AG20443 (cell line): ENCODE data around the gene CMTM1.

ENCODE experiments used
- DNase-seq: peaks from one replicate; pipeline ENCODE4 v3.0.0; 2012; ENCODE audit warnings: low spot score, mixed read lengths

Gene CMTM1

DNA sequence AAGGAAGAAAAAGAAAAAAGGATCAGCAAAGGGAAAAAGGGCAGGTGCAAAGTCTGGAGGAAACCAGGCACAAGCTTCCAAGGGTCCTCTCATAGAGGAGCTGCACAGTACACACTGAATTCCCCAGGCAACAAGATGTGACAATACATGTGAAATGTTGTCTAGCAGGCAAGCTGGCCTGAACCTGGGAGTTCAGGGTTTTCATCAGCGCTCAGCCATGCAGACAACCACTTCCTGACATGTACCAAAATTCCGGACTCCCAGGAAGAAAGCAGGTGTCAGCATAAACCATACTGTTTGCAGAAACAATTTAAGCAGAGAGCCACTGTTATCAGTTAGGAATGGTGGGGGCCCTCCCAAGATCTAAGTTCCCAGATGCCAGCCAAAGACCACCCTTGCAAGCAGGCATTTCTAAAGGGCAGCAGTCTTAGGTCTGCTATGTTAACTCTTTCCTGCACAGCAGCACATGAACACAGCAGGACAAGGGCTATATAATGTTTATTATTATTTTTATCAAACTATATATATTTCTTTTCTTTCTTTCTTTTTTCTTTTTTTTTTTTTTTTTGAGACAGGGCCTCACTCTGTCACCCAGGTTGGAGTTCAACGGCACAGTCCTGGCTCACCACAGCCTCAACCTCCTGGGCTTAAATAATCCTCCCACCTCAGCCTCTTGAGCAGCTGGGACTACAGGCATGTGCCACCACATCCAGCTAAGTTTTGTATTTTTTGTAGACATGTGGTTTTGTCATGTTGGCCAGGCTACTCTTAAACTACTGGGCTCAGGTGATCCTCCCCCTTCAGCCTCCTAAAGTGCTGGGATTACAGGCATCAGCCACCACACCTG is 26.4 kb upstream of the CMTM1 start:
- no peak for DNase-seq

GRCh38 chr16:66541388-66542355 is 24.6 kb upstream of the CMTM1 start:
- no peak for DNase-seq

DNA sequence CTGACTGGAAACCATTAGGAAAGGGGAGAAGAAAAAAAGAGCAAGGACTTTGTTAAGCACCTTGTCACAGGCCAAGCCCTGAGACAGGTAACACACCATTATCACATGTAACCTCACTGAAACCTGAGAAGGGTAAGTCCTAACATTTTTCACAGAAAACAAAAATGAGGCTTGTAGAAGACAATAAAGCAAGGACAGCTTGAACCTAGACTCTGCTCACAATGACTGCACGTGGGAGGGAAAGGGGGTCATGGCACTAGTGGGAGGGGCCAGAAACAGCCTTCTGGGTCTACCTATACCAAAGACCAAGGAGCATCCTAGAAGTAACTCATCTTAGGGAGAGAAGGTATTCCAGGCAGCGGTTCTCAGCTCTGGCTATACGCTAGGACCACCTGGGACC is 23.8 kb upstream of the CMTM1 start:
- DNase-seq: no peak

DNA sequence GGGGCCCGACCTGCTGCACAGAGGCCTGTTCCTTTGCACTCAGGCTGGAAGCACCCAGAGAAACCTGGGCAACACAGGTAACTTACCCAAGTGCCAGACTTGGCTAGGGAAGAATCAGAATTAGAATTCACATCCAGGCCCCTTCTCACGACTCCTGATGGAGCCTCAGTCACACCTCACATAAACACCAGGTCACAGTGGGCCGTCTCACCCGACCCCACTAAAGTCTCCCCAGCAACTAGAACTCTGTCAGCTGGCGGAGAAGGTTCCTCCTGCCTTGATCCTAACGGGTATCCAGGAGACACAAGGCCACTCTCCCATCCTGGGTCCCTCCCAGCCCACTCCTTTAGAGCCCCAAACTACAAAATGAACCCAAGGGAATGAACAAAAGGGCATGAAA is 22.7 kb upstream of the CMTM1 start:
- no peak for DNase-seq

DNA sequence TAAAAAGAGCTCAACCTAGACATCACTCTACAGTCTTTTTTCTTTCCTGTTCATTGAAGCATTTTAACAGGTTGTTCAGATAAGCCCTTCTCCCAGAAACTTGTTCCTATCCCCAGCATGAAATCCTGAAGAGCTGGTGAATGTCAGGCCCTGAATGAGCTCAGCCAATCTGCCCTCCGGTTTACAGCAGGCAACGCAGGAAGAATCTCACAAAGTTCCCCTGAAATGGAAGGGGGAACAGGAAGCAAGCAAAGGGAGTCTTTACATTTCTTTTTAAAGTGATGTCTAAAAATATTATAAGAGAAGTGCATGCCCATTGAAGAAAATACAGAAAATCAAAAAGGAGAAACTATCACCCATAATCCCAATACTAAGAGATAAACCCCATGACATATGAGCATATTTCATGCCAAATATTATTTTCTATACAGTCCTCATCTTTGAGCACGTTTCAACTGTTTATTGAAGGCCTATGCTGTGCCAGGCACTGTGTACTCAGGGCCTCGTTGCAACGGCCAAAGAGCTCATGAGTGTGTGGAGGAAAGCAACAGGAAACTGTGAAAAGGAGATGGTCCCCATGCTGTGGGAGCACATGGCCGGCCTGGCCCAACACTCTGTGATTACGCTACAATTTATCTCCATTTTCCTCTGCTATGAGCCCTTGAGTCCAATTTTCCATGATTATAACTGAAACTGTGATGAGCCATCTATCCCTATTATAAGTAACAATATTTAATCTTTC is 22.1 kb upstream of the CMTM1 start:
- no peak for DNase-seq

- no peak for DNase-seq
Observed at GRCh38 chr16:66547101-66547989, 18.9 kb upstream of the CMTM1 start.

- DNase-seq: no peak
Observed at GRCh38 chr16:66548068-66548467, 18.2 kb upstream of the CMTM1 start.

GRCh38 chr16:66548868-66549267 is 17.4 kb upstream of the CMTM1 start:
- DNase-seq: no peak

DNA sequence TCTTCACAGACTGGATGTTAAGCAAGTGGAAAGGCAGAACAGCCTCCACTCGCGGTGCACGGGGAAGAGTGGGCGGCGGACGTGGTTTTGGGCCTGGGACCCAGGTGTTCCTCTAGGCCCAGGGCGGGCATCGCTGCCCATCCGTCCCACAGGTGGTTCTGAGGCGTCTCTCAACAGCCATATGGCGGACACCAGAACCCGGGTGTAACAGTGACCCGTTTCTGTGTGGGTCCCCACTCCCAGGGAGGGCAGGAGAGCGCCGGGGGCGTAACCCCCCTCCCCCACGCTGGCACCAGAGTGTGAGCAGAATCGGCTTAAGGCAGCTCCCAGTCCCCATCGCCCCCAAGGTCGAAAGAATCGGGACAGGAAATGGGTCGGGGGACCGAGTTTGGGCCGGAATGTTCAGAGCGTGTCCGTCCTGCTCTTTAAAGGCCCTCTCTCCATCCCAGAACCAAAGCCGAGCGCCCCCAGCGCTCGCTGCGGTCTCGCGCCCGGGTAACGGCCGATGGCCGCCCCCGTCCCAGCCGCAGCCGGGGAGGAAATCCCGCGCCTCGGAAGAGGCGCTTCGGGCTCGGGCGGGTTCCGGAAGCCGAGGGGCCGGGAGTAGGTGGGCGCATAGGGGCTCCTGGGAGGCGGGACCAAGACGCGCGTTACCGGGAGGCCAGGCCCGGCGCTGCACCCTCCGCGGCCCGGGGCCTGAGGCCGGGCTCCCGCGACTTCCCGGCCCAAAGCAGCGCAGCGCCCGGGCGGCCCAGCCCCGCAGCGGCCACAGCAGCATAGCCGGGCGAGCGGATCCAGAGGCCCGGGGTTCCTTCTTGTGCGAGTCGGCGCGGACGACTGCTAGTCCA is 16.7 kb upstream of the CMTM1 start, which contains the start of gene TK2:
TSS of gene TK2 (minus strand) at position 839 of the 848 bp plus-strand sequence. CDS start at position 778, 61 bp downstream.
- DNase-seq: peak; percentile 92

DNA sequence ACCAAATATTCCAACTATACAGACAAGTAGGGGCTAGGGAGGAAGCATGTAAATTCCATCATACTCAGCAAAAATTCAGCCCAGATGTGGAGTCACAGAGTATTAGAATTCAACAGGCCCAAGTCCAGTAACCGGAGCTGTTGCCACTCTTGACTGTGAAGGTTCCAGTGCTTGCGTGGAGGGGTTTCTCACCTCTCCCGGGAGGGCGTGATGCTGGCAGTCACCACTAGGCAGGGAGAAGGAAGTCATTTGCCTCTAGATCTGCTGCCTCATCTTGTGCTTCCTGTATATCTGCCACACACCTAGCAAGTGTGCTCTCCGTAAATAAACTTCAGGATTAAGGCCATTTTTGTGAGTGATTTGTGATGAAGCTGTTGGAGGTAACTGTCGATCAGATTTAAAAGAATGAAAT is 14.9 kb upstream of the CMTM1 start:
- peak; percentile 27 for DNase-seq

- no peak for DNase-seq
Observed at GRCh38 chr16:66551788-66552285, 14.4 kb upstream of the CMTM1 start.

DNA sequence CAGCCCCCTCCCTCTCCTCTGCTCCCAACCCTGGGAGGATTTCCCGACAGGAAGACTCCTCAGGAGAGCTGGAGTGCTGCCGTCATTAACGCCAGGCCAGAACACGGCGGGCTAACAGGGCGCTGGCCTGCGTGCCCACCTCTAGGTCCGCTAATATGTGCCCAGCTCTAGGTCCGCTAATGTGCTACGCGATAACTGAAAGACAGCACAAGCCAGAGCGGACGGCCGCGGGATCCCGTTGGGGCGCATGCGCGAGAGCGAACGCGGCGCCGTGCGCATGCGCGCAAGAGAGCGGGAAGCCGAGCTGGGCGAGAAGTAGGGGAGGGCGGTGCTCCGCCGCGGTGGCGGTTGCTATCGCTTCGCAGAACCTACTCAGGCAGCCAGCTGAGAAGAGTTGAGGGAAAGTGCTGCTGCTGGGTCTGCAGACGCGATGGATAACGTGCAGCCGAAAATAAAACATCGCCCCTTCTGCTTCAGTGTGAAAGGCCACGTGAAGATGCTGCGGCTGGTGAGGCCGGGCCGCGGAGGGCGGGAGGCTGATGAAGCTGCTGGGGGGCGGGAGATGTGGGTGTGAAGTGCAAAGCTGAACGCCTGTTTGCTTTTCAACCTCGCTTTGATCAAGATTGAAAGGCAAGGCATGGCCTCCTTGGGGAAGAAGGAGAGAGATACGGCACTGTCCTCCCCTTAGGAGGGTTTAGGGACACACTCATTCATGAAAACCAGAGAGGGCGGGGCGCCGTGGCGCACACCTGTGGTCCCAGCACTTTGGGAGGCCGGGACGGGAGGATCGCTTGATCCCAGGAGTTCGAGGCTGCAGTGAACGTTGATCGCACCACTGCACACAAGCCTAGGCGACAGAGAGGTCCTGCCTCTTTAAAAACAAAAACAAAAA is 13.7 kb upstream of the CMTM1 start, which contains the start of gene CKLF:
TSS of gene CKLF (plus strand) at position 291 of the 892 bp plus-strand sequence. CDS start at position 431, 140 bp downstream.
- DNase-seq: peak; percentile 99

GRCh38 chr16:66553223-66553622 is 13.0 kb upstream of the CMTM1 start:
- DNase-seq: peak; percentile 16

- DNase-seq: no peak
Observed at GRCh38 chr16:66554021-66554420, 12.2 kb upstream of the CMTM1 start.

DNA sequence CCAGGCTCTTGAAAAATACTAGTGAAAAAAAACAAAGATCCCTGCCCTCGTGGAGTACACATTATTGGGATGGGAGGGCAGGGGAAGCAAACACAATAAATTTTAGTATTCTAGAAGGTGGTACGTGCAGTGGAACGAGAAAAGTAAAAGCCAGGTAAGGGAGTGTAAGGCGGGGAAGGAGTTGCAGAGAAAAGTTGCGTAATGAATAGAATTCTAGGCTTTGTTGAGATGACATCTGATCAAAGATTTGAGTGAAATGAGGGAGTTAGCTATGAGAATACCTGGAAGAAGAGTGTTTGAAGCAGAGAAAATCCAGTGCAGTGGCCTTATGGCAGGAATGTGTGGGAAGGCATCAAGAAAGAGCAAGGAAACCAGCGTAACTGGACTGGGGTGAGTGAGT is 11.7 kb upstream of the CMTM1 start:
- DNase-seq: no peak

GRCh38 chr16:66560107-66560506 is 6.1 kb upstream of the CMTM1 start:
- DNase-seq: no peak

DNA sequence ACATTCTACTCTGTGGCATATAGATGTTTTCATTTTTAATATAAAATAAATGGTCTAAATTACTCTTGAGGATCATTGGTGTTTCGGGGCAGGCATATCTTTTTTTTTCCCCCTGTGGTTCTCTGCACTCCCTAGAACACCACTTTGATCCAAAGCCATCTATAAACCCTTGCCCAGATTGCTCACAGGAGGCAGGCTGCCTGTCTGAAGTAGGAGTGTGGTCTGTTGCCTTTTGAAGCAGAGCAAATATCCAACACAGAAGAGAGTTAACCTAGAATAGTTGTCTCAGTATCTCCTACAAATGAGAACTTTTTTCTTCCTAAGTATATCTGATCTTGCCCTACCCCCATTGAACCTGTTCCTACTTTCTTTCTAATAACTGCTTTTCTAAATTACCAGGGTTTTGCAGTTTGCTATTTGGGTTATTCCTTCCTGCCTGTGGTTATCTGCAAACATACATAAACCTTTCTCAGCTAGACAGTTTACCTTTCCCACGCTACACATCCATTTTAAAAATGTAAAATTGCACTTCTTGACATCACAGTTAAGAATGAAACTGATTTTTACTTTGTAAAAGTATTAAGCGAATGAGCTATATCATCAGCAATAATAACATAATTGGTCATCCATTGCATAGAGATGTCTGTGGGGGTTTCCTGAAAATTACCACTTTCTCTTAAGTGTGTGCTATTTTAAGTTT is 4.7 kb upstream of the CMTM1 start:
- no peak for DNase-seq

GRCh38 chr16:66562409-66562808 is 3.8 kb upstream of the CMTM1 start:
- no peak for DNase-seq
